ENCODE data around the gene COX19. TPM values are rescaled to one million over a fixed set of nuclear protein-coding genes. Genes with fewer than 3 reads are reported as not detected.
A peak's percentile ranks its signal among the peaks of the same experiment; 100 is the strongest.

Gene COX19
- total RNA-seq, 4 donors from 2014 or later: 4.7 to 6.5 (median 5.2) TPM

GRCh38 chr7:930975-931758, 44.2 kb downstream of the COX19 start:
- Histone ChIP-seq H3K36me3 (no peaks in the 10 kb centered on the region), H3K9me3 (no peaks in the 10 kb centered on the region), H3K4me3 (no peak overlapping the region), H3K4me1 (no peaks in the 10 kb centered on the region), H3K27me3 (no peaks in the 10 kb centered on the region), H3K27ac (no peak overlapping the region)
- ATAC-seq (no peak), DNase-seq (no peak)
- intact Hi-C loops (cut with DNase I; ENCODE audit: low total_unique reads) (no loop called here), in situ Hi-C loops (cut with MboI; ENCODE audit: low sequenced_read_pairs in 4 of 4) (no loop called here)
- no peak for TF ChIP-seq CTCF (IDR thresholded peaks at IDR 0.05 in 4 of 5, conservative IDR thresholded peaks at IDR 0.05 in 1 of 5)
- TF ChIP-seq POLR2A (IDR thresholded peaks at IDR 0.05): no peak

GRCh38 chr7:929311-929711, 46.0 kb downstream of the COX19 start:
- Histone ChIP-seq H3K4me3 (no peak overlapping the region), H3K36me3 (no peaks in the 10 kb centered on the region), H3K4me1 (no peaks in the 10 kb centered on the region), H3K27me3 (no peaks in the 10 kb centered on the region), H3K9me3 (no peaks in the 10 kb centered on the region), H3K27ac (no peak overlapping the region)
- DNase-seq (peak in 1 of 2 donors; percentile 3), ATAC-seq (no peak)
- intact Hi-C loops (cut with DNase I; ENCODE audit: low total_unique reads) (no loop called here), in situ Hi-C loops (cut with MboI; ENCODE audit: low sequenced_read_pairs in 4 of 4) (no loop called here)
- TF ChIP-seq POLR2A (IDR thresholded peaks at IDR 0.05) (no peak), CTCF (IDR thresholded peaks at IDR 0.05 in 4 of 5, conservative IDR thresholded peaks at IDR 0.05 in 1 of 5) (no peak)

GRCh38 chr7:927031-927671, 48.2 kb downstream of the COX19 start:
- peaks cover 0 to 8% (median 0%) of the 10 kb centered on the region in 3 donors for H3K27me3 ChIP-seq
- ATAC-seq (no peak), DNase-seq (peak in 1 of 2 donors; percentile 9)
- H3K27ac ChIP-seq: no peak overlapping the region
- in situ Hi-C loops (cut with MboI; ENCODE audit: low sequenced_read_pairs in 4 of 4): no loop called here
- TF ChIP-seq CTCF (IDR thresholded peaks at IDR 0.05 in 4 of 5, conservative IDR thresholded peaks at IDR 0.05 in 1 of 5): no peak
- no peak for TF ChIP-seq POLR2A (IDR thresholded peaks at IDR 0.05)
- H3K36me3 ChIP-seq: no peaks in the 10 kb centered on the region
- intact Hi-C loops (cut with DNase I; ENCODE audit: low total_unique reads): no loop called here
- no peaks in the 10 kb centered on the region for H3K9me3 ChIP-seq
- no peaks in the 10 kb centered on the region for H3K4me1 ChIP-seq
- no peak overlapping the region for H3K4me3 ChIP-seq

GRCh38 chr7:926061-927030, 49.0 kb downstream of the COX19 start:
- Histone ChIP-seq H3K27ac (no peak overlapping the region), H3K27me3 (peaks cover 0 to 11% (median 0%) of the 10 kb centered on the region in 3 donors), H3K4me3 (no peak overlapping the region), H3K36me3 (no peaks in the 10 kb centered on the region), H3K9me3 (no peaks in the 10 kb centered on the region), H3K4me1 (no peaks in the 10 kb centered on the region)
- no peak for ATAC-seq
- peak in 1 of 2 donors; percentile 8 for DNase-seq
- in situ Hi-C loops (cut with MboI; ENCODE audit: low sequenced_read_pairs in 4 of 4) (no loop called here), intact Hi-C loops (cut with DNase I; ENCODE audit: low total_unique reads) (no loop called here)
- TF ChIP-seq POLR2A (IDR thresholded peaks at IDR 0.05) (no peak), CTCF (IDR thresholded peaks at IDR 0.05 in 4 of 5, conservative IDR thresholded peaks at IDR 0.05 in 1 of 5) (no peak)

Measured in gastrocnemius medialis (tissue), 4 donors.